Measurements from ENCODE around the gene DDTL.
"Not testable (repeated sequence)": the region's sequence is repeated elsewhere in the genome, so short reads cannot be mapped to it uniquely, and the experiment has no call there.

Gene DDTL

DNA sequence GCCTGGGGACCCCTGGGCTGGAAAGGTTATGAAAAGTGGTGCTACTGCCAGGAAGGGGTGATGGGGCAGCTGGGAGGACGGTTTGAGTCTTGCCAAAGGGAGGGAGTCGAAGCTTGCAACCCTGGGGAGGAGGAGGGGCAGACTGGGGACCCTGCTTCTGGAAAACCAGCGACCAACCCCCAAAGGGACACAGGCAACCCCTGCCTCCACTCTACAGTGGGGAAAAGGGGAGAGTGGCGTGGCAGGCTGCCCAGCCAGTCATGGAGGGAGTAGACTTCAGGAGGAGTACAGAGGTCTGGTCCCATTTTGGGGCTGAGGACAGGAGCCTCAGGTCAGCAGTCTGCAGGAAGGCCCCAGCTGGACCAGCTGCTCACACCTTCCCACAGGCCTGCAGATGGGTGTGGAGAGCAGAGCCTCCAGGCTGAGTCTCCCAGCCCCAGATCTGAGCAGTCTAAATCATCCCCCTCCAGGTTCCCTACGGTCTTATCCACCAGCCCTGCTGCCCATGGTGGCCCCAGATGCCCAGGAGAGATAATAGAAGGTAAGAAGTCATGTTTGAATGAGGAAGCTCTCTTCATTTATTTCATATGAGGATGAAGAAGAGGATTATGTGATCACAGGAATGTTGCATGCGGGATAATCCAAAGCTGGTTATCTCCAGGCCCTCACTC, 4.3 kb downstream of the DDTL start:
- no peak for DNase-seq

DNA sequence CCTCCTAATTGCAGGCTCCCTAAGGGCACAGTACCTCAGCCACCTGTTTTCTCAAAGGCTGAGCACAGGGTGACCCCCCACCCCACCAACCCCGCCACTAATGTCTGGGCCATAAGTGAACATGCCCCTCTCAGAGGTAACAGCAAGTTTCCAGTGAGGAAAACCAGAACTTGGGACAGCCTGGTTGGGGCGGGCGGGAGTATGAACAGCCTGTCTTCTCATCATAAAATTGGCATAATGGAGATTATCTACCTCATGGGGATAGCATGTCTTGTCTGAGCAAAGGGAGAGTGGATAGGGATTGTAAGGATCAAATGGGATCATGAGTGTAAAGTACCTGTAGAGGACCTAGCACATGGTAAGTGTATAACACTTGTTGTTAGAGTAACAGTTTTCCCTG, 5.2 kb downstream of the DDTL start:
- not testable (repeated sequence) for DNase-seq

DNA sequence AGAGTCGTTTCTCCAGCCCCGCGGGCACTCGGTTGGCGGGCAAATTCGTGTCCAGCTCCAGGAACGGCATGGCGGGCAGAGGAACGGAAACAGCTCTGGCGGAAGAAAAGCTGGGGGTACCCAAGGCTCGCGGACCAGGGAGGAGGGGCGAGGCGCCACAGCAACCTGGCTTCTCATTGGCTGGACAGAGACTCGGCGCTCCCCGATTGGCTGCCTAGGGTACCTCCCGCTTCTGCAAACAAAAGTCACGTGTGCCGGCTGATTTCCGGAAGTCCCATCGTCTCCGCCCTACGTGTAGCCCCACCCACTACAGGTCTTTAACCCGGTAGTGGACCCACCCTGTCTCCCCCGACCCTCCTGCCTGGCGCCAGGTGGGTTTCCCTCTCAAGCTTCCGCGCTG, 7.7 kb downstream of the DDTL start, which contains the start of gene DDT:
DDT (minus strand) TSS at position 97 of the 400 bp plus-strand sequence; CDS start at position 70, 27 bp downstream.
- not testable (repeated sequence) for DNase-seq

DNA sequence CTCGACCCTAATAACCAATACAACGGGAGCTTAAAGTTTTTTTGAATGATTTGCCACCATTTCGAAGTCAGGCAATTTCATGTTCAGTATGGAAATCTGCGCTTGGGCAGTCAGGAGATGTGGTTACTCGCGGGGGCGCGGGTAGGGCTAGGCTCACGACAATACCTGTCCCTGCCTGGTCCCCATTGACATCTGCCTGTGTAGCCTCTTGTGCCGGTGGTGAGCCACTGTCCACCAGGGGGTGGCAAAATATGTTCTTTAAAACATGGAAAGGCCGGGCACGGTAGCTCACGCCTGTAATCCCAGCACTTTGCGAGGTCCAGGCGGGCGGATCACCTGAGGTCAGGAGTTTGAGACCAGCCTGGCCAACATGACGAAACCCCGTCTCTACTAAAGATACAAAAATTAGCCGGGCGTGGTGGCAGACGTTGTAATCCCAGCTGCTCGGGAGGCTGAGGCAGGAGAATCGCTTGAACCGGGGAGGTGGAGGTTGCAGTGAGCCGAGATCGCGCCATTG, 8.2 kb downstream of the DDTL start:
- not testable (repeated sequence) for DNase-seq

DNA sequence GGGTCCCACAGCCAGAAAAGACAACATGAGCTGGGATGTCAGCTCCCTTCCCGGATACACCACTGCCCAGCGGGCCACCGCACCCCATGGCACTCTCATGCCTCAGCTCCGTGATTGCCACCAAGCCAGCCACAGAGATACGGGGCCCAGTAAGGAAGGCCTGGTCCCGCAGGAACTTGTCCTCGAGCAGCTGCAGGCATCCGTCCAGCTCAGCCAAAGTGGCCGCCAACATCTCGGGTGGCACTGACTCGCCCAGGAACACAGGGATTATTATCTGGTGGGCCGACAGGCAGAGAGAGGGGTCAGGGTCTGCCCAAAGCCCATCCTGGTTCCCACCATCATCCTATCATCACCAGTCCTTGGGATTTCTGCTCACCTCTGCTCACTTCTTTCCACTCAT, 10.6 kb downstream of the DDTL start:
- not testable (repeated sequence) for DNase-seq

DNA sequence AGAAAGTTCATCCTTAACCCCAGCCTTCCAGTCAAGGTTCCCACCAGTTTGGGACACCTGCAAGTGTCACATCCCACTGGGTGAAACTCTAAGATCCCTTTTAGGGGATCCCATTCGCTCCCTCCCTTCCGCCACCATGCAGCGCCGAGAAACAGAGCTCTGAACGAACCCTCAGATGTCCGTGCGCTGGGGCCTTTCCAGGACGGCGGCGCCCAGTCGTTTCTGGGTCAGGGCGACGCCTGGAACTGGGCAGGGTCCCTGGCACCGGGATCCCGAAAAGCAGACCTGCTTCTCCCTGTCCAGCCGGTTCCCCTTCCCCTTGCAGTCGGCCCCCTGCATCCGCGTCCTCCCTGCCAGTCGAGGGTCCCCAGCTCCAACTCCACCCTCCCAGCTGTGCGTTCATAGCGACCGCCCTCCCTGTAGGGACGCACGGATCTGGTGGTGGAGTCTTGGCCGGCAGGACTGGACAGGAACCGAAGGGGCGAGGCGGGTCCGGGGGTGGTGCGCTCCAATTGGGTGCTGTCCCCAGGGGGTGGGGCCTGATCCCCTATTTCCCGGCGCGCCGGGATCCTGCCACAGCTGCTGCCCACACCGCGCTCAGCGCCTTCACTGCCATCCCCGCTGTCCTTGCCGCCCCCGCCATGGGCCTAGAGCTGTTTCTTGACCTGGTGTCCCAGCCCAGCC, 13.0 kb downstream of the DDTL start, which contains the start of gene GSTT2:
GSTT2 (plus strand) TSS at position 578 of the 684 bp plus-strand sequence.
- not testable (repeated sequence) for DNase-seq

DNA sequence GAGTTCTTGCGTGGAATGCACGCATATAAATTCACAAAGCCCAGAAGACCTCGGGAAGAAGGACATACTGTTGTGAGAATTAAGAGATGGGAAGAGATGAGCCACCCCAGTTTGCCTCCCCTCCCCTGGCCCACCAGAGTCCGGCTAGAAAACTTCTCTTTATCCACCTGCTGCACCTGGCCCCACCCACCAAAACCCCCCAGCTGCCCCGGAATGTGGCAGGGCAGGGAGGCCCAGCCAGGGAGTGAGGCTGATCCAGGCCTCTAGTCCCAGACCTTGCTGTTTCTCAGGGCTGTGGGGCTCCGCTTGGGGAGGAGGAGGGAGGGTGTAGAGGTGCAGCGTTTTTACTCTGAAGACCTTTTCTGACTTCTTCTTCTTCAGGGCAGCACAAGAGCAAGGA, 13.9 kb downstream of the DDTL start:
- not testable (repeated sequence) for DNase-seq

DNA sequence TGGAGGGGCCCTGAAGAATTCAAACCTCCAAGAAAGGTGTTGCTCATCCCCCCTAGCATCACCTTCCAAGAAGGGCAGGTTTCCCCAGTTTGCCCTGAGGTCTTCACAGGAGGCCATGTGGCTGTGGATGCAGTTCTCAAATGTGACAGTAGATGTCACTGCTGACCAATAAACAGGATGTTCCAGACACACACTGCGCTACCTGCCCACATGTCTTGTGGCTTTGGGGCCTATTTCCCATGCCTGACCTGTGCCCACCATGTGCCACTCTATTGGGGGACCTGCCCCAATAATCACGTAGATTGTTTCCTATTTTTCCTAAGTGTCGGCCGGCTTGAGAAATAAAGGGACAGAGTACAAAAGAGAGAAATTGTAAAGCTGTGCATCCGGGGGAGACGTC, 17.7 kb downstream of the DDTL start:
- DNase-seq, result no peak

DNA sequence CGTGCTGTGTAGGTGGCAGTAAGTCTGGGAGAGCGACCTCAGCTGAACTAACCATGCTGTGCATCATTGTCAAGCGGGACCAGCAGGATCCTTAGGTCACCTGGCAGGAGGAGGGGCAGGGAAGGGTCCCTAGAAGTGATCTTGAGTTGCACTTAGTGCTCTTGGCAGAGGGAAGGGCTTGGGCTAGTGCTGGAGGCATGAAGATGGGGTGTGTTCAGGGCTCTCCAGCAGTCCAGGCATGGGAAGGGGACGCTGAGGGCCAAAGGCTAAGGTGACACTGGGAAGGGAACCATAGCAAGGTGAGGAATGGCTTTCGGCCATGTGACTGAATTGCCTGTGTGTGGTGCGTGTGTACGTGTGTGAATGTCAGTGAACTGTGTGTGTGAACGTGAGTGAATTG, 19.4 kb downstream of the DDTL start:
- not testable (repeated sequence) for DNase-seq

DNA sequence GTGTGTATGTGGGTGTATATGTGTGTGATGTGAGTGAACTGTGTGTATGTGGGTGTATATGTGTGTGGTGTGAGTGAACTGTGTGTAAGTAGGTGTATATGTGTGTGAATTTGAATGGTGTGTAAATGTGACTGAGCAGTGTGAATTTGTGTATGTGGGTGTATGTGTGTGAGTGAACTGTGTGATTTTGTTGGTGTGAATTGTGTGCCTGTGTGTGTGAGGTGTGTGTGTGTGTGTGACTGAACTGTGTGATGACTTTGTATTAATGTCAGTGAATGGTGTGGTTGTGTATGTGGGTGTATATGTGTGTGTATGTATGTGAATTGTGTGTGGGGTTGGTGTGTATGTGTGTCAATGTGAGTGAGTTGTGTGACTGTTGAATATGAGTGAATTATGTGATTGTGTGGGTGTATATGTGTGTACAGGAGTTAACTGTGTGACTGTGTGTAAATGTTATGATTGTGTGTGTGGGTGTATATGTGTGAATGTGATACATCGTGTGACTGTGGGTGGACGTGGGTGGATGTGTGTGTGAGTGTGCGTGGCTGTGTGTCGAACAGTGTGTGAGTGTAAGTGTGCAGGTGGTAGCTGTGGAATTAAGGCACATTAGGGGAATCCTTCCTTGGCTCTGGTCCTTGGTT, 20.0 kb downstream of the DDTL start:
- DNase-seq, result not testable (repeated sequence)

DNA sequence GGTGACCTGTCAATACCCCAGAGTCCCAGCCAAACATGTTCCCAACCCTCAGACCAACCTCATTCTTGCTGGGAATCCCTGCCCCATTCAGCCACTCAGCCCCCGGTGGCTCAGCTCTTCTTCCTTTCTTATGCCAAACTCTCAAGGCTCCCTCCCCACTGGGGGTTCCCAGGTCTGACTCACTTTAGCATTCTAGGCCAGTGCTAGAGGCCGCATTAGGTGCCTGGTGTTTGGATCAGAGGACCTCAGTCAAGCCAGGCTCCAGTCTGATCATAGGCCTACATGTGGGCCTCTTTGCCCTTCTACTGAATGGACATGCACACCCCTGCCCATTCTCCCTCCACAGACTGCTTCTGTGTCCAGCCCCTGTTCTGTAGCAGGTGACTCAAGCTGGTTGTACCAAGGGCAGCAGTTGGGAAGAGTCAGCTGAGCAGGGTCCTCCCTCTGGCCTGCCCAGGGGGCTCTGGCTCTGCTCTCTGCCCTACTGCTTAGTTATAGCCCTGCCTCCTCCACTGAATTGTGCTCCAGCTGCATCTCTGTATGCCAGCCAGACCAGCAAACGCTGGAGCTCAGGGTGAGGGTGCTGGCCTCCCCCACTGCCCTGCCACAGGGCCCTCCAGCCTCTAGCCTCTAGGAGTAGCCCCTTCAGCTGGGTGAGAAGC, 23.0 kb downstream of the DDTL start:
- not testable (repeated sequence) for DNase-seq

DNA sequence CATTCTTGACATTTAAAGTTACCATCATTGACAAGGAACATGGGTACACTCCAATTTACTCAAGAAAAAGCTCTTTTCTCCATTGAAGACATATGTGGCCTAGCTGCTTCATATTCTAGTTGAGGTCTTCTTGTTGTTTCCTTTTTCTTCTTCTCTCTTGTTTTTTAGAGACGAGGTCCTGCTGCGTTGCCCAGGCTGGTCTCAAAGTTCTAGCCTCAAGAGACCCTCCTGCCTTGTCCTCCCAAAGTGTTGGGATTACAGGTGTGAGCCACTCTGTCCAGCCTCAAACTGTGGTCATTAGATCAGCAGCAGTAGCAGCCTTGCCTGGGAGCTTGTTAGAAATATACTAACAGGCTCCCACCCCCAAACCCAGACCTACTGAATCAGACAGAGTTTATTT, 26.4 kb downstream of the DDTL start:
- DNase-seq, result not testable (repeated sequence)

DNA sequence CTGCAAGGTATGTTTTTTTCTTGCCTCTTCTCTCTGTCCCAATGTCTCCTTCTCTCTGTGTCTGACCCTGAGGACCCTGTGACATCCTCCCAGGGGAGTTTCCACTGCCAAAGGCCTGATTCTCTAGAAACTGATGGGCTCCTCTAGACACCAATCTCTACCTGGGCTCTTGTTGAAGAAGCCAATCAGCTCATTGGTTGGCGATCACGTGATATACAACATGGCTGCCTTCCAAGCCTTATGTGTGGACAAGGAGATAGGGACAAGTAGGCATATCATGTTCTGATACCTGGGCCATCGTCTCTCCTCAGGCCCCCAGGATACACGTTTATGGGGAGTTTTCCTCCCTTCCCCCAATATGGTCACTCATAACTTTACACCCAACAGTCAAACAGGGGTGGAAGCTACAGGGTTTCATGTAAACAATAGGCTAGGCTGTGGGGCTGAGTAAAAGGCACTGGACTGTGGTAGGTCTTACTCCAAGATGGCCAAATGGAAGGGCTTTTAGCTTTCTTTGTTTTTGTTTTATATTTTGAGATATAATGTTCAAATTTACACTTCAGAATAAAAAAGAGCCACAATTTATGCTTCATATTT, 27.0 kb downstream of the DDTL start:
- not testable (repeated sequence) for DNase-seq

DNA sequence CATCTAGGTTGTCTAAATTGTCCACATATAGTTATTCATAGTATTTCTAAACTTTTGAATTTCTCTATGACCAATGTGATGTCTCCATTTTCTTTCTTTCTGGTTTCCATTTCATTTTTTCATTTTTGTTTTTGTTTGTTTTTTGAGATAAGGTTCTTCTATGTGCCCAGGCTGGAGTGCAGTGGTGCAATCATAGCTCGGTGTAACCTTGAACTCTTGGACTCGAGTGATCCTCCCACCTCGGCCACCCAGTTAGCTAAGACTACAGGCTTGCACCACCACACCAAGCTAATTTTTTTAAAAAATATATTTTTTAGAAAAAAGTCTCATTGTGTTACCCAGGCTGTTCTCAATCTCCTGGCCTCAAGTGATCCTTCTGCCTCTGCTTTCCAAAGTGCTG, 30.4 kb downstream of the DDTL start:
- no peak for DNase-seq

DNA sequence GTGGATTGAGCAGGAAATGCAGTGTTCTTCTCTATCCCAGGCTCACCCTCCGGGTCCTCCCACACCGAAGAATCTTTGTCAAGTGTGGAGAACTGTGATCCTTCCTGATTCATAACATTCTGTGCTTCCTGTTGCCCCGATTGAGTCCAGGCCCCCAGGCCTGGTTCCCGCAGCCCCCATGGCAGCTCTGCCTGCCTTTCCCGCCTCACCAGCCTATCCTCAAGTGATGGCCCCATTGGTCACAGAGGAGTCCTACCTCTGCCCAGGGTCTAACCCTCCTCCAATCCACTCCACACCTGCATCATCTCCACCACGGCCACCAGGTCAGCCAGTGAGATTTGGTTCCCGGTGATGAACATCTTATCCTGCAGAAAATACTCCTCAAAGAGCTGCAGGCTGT, 33.1 kb downstream of the DDTL start:
- DNase-seq, result not testable (repeated sequence)

DNA sequence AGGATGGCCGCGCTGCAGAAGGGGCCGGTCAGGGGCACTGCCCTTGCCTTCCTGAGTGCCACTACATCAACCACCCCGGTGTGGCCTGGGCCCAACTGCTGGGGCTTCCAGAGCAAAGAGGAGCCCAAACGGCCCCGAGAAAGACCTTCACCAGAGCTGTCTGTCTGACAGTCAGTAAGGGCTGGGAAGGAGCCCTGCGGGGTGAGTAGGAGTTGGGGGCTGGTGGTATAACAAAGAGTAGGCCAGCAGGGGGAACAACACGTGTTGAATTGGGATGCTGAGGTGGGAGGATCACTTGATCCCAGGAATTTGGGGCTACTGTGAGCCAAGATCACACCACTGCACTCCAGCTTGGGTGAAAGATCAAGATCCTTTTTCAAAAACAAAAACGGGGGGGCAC, 34.6 kb downstream of the DDTL start:
- DNase-seq, result no peak

DNA sequence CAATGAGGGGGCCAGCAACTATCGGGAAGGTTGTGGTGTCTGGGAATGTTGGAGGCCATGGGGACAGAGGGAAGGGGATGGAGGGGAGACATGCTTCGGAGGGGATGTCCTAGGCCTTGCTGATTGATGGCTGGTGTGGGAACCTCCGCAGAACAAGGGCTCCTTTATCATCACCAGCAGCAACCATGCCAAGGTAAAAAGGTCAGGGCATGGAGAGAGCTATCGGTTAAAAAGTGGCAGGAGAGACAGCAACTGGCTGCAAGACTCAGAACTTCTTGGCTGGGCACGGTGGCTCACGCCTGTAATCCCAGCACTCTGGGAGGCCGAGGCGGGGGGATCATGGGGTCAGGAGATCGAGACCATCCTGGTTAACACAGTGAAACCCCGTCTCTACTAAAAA, 35.6 kb downstream of the DDTL start:
- no peak for DNase-seq

DNA sequence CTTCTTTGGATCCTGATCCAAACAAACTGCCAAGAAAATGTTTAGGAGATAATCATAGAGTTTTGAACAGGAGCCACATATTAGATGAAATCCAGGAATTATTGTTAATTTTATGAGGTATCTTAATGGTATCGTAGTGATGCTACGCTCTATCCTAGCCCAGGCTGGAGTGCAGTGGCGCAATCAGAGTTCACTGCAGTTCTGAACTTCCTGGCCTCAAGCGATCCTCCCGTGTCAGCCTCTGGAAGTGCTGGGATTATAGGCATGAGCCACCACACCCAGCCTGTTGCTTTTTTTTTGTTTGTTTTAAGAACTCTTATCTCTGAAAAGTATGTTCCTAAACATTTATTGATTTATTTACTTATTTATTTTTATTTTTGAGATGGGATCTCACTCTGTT, 36.2 kb downstream of the DDTL start:
- DNase-seq, result no peak

DNA sequence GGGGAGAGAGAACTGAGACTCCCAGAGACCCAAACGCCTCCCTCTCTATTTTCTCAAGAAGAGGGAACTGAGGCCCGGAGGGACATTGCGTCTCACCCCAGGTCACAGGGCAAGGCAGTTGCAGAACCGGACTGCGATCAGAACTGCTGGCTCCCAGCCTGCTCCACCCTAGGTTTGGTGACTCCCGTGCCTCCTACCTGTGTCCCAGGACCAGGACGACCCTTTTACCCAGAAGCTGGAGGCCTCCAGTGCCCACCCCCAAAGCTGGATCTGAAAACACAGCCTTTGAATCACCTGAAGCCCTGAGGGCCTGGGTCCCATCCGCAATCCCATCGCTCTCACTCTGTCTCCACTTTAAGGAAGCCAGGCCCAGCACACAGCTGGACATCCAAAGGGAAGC, 37.2 kb downstream of the DDTL start:
- no peak for DNase-seq

DNA sequence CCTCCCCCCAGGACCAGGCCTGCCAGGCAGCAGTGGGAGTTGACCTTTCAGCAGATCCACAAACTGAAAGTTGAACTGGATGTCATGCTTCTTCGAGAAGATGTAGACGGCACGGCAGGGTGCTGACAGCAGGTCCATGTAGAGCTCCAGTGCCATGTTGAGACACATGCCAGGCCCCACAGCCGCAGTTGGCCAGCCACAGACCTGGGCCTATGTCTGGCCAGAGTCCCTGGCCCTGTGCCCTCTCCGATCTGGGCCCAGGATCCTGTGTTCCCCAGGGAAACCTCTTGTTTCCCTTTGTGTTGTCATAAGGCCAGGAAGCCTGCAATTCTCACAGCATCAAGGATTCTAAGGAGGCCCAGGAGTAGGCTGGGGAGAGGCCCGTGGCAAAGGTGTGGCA, 38.5 kb downstream of the DDTL start, which contains the start of gene GSTT4:
GSTT4 (minus strand) TSS at position 253 of the 400 bp plus-strand sequence; CDS start at position 156, 97 bp downstream.
- DNase-seq, result no peak

DNA sequence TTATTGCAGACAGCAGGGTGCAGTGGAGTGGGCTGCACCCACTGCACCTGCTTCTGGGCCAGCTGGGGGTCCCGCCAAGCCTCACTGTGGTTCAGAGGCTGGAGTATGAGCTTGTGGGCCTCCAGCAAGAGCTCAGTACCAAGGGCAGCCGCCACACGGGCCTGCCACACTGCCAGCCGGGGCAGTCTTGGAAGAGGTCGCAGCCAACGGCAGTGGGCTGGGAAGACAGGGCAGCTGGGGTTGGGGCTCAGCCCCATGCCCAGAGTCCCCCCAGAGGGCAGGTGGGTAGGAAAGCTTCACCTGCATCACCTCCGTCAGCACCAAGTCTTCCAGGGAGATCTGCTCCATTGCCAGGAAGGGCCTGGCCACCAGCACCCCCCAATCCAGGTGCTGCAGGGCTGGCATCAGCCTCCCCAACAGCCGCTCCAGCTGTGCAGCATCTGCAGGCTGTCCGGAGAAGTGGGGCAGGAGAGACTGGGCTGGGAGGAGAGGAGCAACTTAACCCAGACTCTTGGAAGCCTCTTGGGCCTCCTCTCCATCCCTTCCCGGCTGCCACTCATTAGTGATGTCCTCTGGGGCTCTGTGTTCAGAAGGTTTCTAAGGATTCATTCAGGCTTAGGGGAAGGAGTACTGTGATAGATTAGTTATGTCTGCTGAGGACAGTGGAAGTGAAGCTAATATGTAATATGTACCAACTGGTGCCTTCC, 39.7 kb downstream of the DDTL start:
- no peak for DNase-seq

DNA sequence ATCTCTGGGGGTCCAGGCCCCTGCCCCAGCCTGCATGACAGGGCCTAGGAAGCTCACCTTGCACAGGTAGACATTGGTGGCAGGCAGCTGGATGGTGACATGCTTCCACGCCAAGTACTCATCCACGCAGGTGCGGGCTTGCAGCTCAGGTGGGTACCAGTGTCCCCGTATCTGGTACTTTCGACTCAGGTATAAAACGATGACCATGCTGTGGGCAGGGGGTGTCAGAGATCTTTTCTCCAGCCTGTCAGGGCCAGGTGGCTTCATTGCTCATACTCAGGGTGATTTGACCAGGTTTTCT, 40.2 kb downstream of the DDTL start:
- DNase-seq, result no peak

Measured in SHP77 treated with DMSO at 0.1 percent for 48 hours (cell line).